ENCODE measurements around the gene SDHAF1. TPM values are rescaled to one million over a fixed set of nuclear protein-coding genes. Genes with fewer than 3 reads are reported as not detected.

Gene SDHAF1
- total RNA-seq, 1 experiment from 2014 or later = 16.0 TPM

- H3K9me3 ChIP-seq (ENCODE audit: control insufficient read depth, low read depth, low read length) = no peaks in the 10 kb centered on the region
- H3T11ph ChIP-seq (ENCODE audit: low read length) = no peak within 1 kb of the TSS
- no peak within 1 kb of the TSS for H3K23ac ChIP-seq (ENCODE audit: insufficient read length, low read depth, low read length)
- Mint-ChIP-seq H3K27ac (peak within 1 kb of the TSS; percentile 81 to 96 (median 83); a peak in 6 of 7 replicates), H3K9me3 (no peaks in the 10 kb centered on the region; a peak in 1 of 5 replicates), H3K4me1 (peaks cover 30% of the 10 kb centered on the region in 2 experiments), H3K4me3 (peak within 1 kb of the TSS; percentile 97 to 98), H3K36me3 (ENCODE audit: insufficient read depth in 1 of 3, low read depth in 3 of 3) (peaks cover 3 to 36% (median 18%) of the 10 kb centered on the region in 3 experiments; a peak in 6 of 7 replicates), H3K27me3 (ENCODE audit: low read depth) (peaks cover 1% of the 10 kb centered on the region)
- H3K4ac ChIP-seq (ENCODE audit: low read depth, low read length) = no peak within 1 kb of the TSS
- H2BK12ac ChIP-seq (ENCODE audit: insufficient read length, low read depth, low read length) = no peak within 1 kb of the TSS
- TF ChIP-seq CTCF (conservative IDR thresholded peaks at IDR 0.05) = no peak
- peaks cover 15% of the 10 kb centered on the region for H3K23me2 ChIP-seq (ENCODE audit: insufficient read length, low read depth, low read length, poor library complexity, severe bottlenecking)
- WGBS (ENCODE audit: extremely low coverage, insufficient read length, low lambda C conversion rate) = no CpG with 5 or more reads among the region's 42 CpGs
- no peak within 1 kb of the TSS for H2AK5ac ChIP-seq (ENCODE audit: insufficient read length, low read length)
- no peak within 1 kb of the TSS for H4K5ac ChIP-seq (ENCODE audit: insufficient read length, low read depth, low read length)
- H2BK5ac ChIP-seq (ENCODE audit: insufficient read length, low read length) = no peak within 1 kb of the TSS
- H3K79me2 ChIP-seq (ENCODE audit: insufficient read depth, low read length) = no peaks in the 10 kb centered on the region
- peak within 1 kb of the TSS; percentile 98 for H3K4me2 ChIP-seq (ENCODE audit: insufficient read depth, insufficient read length, low read length)
- no peak within 1 kb of the TSS for H3K27ac ChIP-seq (ENCODE audit: insufficient read length, low read depth, low read length)
- H2BK15ac ChIP-seq (ENCODE audit: low read depth, low read length) = no peak within 1 kb of the TSS
- no peaks in the 10 kb centered on the region for H4K20me1 ChIP-seq (ENCODE audit: control insufficient read depth, insufficient read depth, insufficient read length)
- H3K18ac ChIP-seq (ENCODE audit: insufficient read length, low read depth, low read length) = no peak within 1 kb of the TSS
- no peak within 1 kb of the TSS for H4K91ac ChIP-seq (ENCODE audit: insufficient read length, low read depth, low read length)
- no peaks in the 10 kb centered on the region for H3K27me3 ChIP-seq (ENCODE audit: insufficient read depth, low read length)
- H2AFZ ChIP-seq (ENCODE audit: low read length) = no peak within 1 kb of the TSS
- no peak within 1 kb of the TSS for H2BK20ac ChIP-seq (ENCODE audit: low read depth, low read length, poor library complexity, severe bottlenecking)
- no peak within 1 kb of the TSS for H2BK120ac ChIP-seq (ENCODE audit: low read depth, low read length, poor library complexity, severe bottlenecking)
- no peak within 1 kb of the TSS for H3K14ac ChIP-seq (ENCODE audit: insufficient read depth, low read length)
- peaks cover 2% of the 10 kb centered on the region for H3K79me1 ChIP-seq (ENCODE audit: insufficient read depth, low read depth, low read length, poor library complexity, severe bottlenecking)
- H3K9ac ChIP-seq (ENCODE audit: extremely low read depth, insufficient read length, low read length) = peak within 1 kb of the TSS; percentile 66
- no peak within 1 kb of the TSS for H3K56ac ChIP-seq (ENCODE audit: insufficient read length, low read depth, low read length)
- peak; percentile 99 for DNase-seq
- no peak within 1 kb of the TSS for H4K8ac ChIP-seq (replicated peaks; ENCODE audit: insufficient read length, low read depth, low read length)
- H3K4me1 ChIP-seq (ENCODE audit: insufficient read depth, low read length) = no peaks in the 10 kb centered on the region
These were observed 19.3 kb downstream of the SDHAF1 start, which contains the start of gene ALKBH6 for GRCh38 chr19:36014012-36014924. Gene ALKBH6, minus strand, starts transcription at chr19:36014213. Its CDS starts 816 bp downstream, at chr19:36013397.

All from H9 (cell line).